CD4-positive, alpha-beta T cell treated with Interleukin-4 for 1 hour (primary cell): ENCODE results near the gene PGM2L1.
"Not testable (repeated sequence)": the region's sequence is repeated elsewhere in the genome, so short reads cannot be mapped to it uniquely, and the experiment has no call there.

Experiments
- DNase-seq, 2 donors: peaks; one replicate each; pipeline ENCODE4 v3.0.0-alpha.2; 2020 to 2022

Gene PGM2L1

DNA sequence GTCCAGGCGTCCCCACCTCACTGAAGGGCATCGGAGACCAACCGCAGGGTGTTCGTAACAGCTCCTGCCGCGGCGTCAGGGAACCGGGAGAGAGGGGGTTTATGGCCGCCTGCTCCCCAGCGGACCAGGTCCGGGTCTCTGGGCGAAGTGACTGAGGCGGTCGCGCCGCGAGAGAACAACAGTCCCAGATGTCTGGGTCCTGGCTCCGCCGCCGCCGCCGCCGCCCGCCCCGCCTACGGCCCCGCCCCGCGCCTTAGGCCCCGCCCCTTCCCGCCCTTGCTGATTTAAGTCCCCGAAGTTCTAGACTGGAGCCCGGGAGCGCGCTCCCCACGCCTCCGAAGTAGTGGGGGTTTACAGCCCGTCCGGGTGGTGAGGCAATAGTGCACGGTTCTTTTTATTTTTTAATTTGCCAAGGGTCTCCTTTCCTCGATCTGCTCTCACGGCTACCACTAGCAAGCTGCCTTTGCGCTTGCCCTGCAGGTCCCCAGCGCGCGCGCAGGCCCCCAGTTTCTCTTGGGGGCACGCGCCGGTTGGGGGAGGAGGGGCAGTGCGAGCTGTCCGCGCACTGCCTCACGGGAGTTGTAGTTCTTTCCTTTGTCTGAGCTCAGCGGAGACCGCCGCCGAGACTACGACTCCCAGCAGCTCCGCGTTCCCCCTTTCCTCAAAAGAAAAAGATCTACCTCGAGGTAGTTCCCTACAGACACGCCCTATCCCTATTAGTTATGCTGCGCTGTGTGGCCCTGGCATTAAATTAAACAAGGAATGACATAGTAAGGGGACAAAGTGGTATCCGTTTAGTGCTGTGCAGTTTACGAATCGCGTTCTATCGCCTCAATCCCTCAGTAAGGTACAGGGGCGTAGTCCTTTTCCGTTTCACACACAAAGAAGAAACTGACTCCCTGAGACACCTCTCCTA is at the start of gene PGM2L1:
PGM2L1 (minus strand) TSS at position 190 of the 916 bp plus-strand sequence. CDS start 272 bp downstream, outside the sequence.
- DNase-seq = peak; percentile 95

GRCh38 chr11:74447720-74448119 is 49.5 kb upstream of the PGM2L1 start:
- no peak for DNase-seq

DNA sequence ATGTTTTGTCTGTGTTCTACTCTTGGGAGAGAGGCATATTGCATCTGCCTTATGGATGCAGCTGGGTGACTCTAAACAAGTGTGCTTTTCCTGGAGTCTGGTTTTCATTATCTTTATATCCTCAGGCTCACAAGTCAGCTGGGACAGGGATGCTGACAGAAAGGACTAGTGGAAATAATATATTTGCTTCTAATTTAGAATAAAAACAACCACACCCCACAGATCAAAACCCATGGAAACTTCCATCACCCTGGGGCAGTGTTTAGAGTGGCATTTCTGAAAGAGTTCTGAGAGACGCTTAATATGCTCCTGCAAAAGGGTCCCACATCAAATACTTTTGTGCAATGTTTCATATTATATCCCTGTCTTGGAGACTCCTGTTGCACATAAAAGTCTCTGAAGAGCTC is 48.3 kb upstream of the PGM2L1 start:
- DNase-seq = no peak

GRCh38 chr11:74444173-74444826 is 46.1 kb upstream of the PGM2L1 start:
- no peak for DNase-seq

DNA sequence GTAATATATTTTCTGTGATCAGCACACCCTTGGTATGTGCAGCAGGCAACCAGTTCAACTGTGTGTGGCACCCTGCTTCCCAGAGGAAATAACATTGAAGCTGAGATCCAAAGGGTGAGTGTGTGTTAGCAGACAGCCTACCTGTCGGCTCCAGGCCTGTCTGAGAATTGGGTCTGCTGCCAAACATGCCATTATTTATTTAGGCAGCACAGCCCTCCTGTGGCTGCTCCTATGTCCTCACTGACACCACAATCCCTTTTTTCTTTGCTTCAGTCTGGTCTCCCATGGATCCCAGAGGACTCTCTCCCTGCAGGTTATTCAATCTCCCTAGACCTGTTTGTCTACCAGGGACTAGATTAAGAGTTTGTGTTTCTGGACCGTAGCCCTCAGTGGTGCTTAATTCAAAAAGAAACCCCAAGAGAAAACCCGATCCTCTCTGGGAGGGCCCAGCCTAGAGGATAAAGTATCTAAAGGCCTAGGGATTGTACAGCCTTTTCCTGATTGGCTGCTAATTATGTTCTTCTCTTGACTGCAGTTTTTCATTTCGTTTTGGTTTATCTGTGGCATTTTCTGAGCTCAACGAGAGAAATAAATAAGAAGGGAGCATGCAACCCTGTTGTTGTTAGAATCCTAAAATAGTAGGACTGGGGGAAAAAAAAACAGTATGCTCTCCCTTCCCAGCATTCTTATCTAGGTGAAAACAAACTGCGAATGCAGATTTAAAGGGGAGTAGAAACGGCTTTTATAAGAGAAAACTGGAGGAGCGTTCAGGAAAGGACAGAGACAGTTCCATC is 45.0 kb upstream of the PGM2L1 start:
- no peak for DNase-seq

GRCh38 chr11:74442636-74443035 is 44.4 kb upstream of the PGM2L1 start:
- DNase-seq = no peak

- no peak for DNase-seq
Measured at GRCh38 chr11:74438681-74439080, 40.4 kb upstream of the PGM2L1 start.

GRCh38 chr11:74437441-74438042 is 39.3 kb upstream of the PGM2L1 start:
- no peak for DNase-seq

GRCh38 chr11:74434528-74434927 is 36.3 kb upstream of the PGM2L1 start:
- no peak for DNase-seq

- no peak for DNase-seq
Measured at GRCh38 chr11:74429205-74429604, 31.0 kb upstream of the PGM2L1 start.

DNA sequence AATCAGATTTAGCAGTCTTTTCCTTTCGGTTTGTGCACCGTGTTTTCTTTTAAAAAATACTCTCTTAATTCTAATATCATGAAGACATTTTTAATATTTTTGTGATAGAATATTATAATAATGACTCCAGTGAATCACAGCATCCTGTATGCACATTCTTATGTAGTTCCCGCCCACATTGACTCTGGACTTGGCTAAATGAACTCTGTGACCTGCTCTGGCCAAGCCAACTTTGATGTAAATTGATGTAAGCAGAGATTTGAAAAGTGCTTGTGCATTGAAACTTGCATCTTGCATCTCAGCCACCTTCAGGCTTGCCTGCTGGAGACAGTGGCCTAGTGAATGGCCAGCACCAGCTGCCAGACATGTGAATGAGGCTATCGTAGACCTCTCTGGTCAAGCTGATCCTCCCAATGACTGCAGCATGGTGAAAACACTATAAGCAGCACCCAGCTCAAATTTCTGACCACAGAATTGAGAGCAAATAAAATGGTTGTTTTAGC is 29.2 kb upstream of the PGM2L1 start:
- DNase-seq = no peak

DNA sequence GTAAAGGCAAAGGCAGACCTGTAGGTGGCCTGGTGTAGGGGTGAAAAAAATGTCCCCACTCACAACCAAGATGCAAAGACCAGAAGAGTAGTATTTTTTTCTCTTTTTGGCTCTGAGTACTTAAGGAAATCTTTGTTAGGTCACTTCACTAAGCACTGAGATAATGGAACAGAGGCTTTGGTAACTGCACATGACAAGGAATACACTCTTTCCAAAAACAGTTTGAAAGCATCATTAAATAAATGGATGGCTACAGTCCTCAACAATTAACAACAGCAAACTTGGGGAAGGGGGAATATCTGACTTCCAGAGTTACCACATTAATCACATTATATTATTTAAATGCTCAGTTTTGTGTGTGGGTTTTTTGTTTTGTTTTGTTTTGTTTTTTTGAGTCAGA is 26.9 kb upstream of the PGM2L1 start:
- no peak for DNase-seq

- DNase-seq = no peak
Measured at GRCh38 chr11:74418509-74418895, 20.3 kb upstream of the PGM2L1 start.

DNA sequence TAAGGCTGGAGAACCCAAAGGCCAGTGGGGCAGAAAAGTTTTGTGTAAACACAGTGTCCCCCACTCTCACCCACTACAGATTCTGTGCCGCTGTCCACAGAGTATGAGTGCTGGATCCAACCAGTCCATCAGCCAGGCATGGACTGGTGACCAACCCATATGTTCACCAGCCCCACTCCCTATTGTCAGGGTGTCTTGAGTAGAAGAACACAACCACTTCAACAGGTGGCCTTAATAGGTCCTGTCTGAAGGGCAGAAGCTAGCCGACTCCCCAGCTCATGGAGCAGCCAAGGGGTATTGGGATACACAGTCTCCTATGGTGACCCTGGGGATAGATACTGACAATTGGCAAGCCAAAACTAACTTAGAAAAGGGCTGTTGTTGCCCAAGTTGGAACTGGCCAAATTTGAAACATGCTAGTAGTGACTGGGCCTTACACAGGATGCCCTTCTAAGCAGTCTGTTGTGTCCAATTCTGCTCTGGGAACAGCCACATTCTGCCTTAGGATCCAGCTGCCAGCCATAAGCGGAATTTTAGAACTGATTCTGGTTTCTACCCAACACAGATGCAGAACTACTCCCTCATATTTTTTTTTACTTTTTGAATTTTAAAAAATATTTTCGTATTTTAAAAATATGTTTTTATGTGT is 19.8 kb upstream of the PGM2L1 start:
- DNase-seq = no peak

DNA sequence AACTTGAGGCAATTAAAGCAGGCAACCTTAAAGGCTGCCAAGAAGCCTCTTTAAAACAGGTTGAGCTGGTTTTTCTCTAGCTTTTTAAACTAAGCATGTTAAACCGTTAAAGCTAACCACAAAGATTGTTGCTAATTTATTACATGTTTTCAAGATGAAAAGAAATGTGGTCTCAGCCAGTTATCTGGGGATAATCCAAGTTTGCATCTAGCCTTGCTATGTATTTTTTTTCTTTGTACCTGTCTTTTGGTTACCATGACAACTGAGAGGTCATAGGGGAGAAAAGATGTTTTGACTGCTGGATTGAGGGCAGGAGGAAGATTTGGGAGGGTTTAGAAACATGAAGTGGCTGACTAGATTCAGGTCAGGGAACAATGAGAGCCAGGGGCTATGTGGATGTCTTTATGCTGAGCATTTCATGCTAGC is 19.2 kb upstream of the PGM2L1 start:
- DNase-seq = peak in 1 of 2 donors; percentile 48

DNA sequence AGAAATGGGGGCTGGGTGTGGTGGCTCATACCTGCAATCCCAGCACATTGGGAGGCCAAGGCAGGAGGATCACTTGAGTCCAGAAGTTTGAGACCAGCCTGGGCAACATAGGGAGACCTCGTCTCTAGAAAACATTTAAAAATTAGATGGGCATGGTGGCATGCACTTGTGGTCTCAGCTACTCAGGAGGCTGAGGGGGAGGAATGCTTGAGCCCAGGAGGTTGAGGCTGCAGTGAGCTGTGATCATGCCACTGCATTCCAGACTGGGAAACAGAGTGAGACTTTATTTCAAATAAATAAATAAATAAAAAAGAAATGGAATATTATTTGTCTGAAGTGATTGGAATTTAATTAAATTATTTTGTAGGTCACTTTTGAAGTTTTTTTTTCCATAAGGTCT is 18.7 kb upstream of the PGM2L1 start:
- not testable (repeated sequence) for DNase-seq

DNA sequence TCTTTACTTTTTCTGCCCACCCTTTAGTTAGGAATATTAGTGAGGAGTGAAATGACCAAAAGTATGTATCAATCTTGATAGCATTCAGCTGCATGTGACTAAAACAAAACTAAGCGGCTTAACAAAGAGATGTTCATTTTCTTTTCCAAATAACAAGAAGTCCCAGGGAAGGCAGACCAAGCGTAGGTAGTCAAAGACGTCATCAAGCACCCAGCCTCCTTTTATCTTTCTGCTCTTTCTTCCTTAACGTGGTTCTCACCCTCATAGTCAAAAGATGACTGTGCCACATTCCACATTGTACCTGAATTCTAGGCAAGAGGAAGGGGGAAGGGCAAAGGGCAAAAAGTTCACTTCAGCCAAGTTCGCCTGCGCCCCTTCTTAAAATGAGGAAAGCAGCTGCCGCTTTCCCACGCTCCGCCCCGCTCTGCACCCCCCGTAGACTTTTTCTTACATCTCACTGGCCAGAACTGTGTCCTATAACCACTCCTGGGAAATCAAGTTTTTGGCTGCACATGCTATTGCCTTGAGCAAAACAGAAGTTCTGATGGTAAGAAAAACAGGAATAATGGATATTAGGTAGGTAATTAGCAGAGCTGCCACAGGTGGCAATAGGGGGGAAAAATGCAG is 14.6 kb upstream of the PGM2L1 start:
- DNase-seq = no peak

DNA sequence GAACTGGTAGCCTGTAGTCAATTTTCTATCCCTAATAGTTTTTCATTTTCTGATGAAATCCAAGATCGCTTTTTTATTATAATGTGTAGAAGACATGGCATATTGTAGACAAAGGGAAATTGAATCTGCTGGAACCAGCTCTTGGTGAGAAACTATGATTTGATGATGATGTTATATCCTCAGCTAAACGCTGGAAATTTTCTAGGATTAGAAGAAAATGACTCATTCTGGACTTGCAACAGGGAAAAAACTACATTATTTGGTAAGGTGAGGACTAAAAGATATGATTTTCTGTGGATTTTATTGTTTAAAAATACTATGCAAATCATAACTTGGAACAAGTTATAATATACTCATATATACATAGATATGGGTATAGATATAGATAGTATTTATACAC is 14.1 kb upstream of the PGM2L1 start:
- no peak for DNase-seq

- DNase-seq = no peak
Measured at GRCh38 chr11:74409633-74410032, 11.4 kb upstream of the PGM2L1 start.

GRCh38 chr11:74403607-74404321 is 5.5 kb upstream of the PGM2L1 start:
- DNase-seq = no peak

- DNase-seq = no peak
Measured at GRCh38 chr11:74400606-74401005, 2.4 kb upstream of the PGM2L1 start.
